Measurements from ENCODE around the gene ZFP64.

GRCh38 chr20:52178691-52179090 is 12.9 kb downstream of the ZFP64 start:
- no peak for TF ChIP-seq GATA2 (IDR thresholded peaks at IDR 0.05; ENCODE audit: low read depth, low read length)
- TF ChIP-seq GATA3 (IDR thresholded peaks at IDR 0.05; ENCODE audit: low read depth, low read length), result no peak
